ENCODE results near the gene FGF7.

FGF7 gene

GRCh38 chr15:49462232-49462844 is 39.3 kb downstream of the FGF7 start:
- H3K36me3 ChIP-seq (replicated peaks; ENCODE audit: insufficient read depth, low read length), result no peaks in the 10 kb centered on the region
- TF ChIP-seq EZH2 (optimal IDR thresholded peaks at IDR 0.05; ENCODE audit: low read depth, low read length) (no peak), EZH2phosphoT487 (IDR thresholded peaks at IDR 0.05; ENCODE audit: low read length) (no peak), CTCF (IDR thresholded peaks at IDR 0.05; ENCODE audit: low read length) (no peak)
- H3K9me2 ChIP-seq (replicated peaks; ENCODE audit: insufficient read depth, low read length), result no peaks in the 10 kb centered on the region

GRCh38 chr15:49464522-49464921 is 41.5 kb downstream of the FGF7 start:
- DNase-seq, result no peak
- Histone ChIP-seq H3K27me3 (replicated peaks; ENCODE audit: insufficient read depth, low read length) (no peaks in the 10 kb centered on the region), H3K27ac (ENCODE audit: low read length) (no peak overlapping the region), H4K20me1 (ENCODE audit: insufficient read depth, low read length) (no peaks in the 10 kb centered on the region), H3K9ac (ENCODE audit: low read length) (no peak overlapping the region), H3K4me1 (ENCODE audit: low read length) (0 out of 2 replicates have a peak, but pooled peaks cover 9% of the 10 kb centered on the region), H3K9me3 (replicated peaks; ENCODE audit: insufficient read depth, low read length) (no peaks in the 10 kb centered on the region), H3K79me2 (ENCODE audit: low read length) (no peaks in the 10 kb centered on the region), H3K4me3 (ENCODE audit: low read length) (no peak overlapping the region), H3K36me3 (replicated peaks; ENCODE audit: insufficient read depth, low read length) (no peaks in the 10 kb centered on the region), H3K9me2 (replicated peaks; ENCODE audit: insufficient read depth, low read length) (no peaks in the 10 kb centered on the region), H3F3A (ENCODE audit: insufficient read depth, low read length) (no peaks in the 10 kb centered on the region), H2AFZ (ENCODE audit: low read length) (no peak overlapping the region), H3K4me2 (ENCODE audit: low read depth, low read length) (no peak overlapping the region)
- TF ChIP-seq EZH2 (optimal IDR thresholded peaks at IDR 0.05; ENCODE audit: low read depth, low read length), result no peak
- TF ChIP-seq CTCF (IDR thresholded peaks at IDR 0.05; ENCODE audit: low read length), result no peak
- no peak for TF ChIP-seq EZH2phosphoT487 (IDR thresholded peaks at IDR 0.05; ENCODE audit: low read length)

More at GRCh38 chr15:49462232-49462844, 39.3 kb downstream of the FGF7 start:
- Histone ChIP-seq H3K79me2 (ENCODE audit: low read length) (no peaks in the 10 kb centered on the region), H3K9ac (ENCODE audit: low read length) (no peak overlapping the region), H3F3A (ENCODE audit: insufficient read depth, low read length) (no peaks in the 10 kb centered on the region), H3K27me3 (replicated peaks; ENCODE audit: insufficient read depth, low read length) (no peaks in the 10 kb centered on the region), H4K20me1 (ENCODE audit: insufficient read depth, low read length) (no peaks in the 10 kb centered on the region), H3K4me1 (ENCODE audit: low read length) (0 out of 2 replicates have a peak, but pooled peaks cover 6% of the 10 kb centered on the region), H3K27ac (ENCODE audit: low read length) (no peak overlapping the region), H2AFZ (ENCODE audit: low read length) (no peak overlapping the region), H3K4me3 (ENCODE audit: low read length) (no peak overlapping the region), H3K9me3 (replicated peaks; ENCODE audit: insufficient read depth, low read length) (no peaks in the 10 kb centered on the region), H3K4me2 (ENCODE audit: low read depth, low read length) (no peak overlapping the region)
- no peak for DNase-seq

GRCh38 chr15:49466119-49466518 is 43.1 kb downstream of the FGF7 start:
- Histone ChIP-seq H2AFZ (ENCODE audit: low read length) (peak overlapping the region; percentile 17; the same call in 1 of the 2 replicates), H3K4me2 (ENCODE audit: low read depth, low read length) (peak overlapping the region; percentile 52; the same call in 1 of the 2 replicates), H3K4me3 (ENCODE audit: low read length) (no peak overlapping the region), H3K36me3 (replicated peaks; ENCODE audit: insufficient read depth, low read length) (no peaks in the 10 kb centered on the region), H3K9me2 (replicated peaks; ENCODE audit: insufficient read depth, low read length) (no peaks in the 10 kb centered on the region), H3F3A (ENCODE audit: insufficient read depth, low read length) (0 out of 2 replicates have a peak, but pooled peaks cover 3% of the 10 kb centered on the region), H3K79me2 (ENCODE audit: low read length) (no peaks in the 10 kb centered on the region), H3K27ac (ENCODE audit: low read length) (no peak overlapping the region), H3K4me1 (ENCODE audit: low read length) (peaks cover 18% of the 10 kb centered on the region), H3K9me3 (replicated peaks; ENCODE audit: insufficient read depth, low read length) (no peaks in the 10 kb centered on the region), H3K27me3 (replicated peaks; ENCODE audit: insufficient read depth, low read length) (no peaks in the 10 kb centered on the region), H4K20me1 (ENCODE audit: insufficient read depth, low read length) (no peaks in the 10 kb centered on the region), H3K9ac (ENCODE audit: low read length) (no peak overlapping the region)
- TF ChIP-seq EZH2 (optimal IDR thresholded peaks at IDR 0.05; ENCODE audit: low read depth, low read length), result no peak
- no peak for TF ChIP-seq CTCF (IDR thresholded peaks at IDR 0.05; ENCODE audit: low read length)
- TF ChIP-seq EZH2phosphoT487 (IDR thresholded peaks at IDR 0.05; ENCODE audit: low read length), result no peak
- no peak for DNase-seq

All from MM.1S (cell line).